Endothelial cell of umbilical vein (primary cell): ENCODE results near the gene OPCML. TPM values are rescaled to one million over a fixed set of nuclear protein-coding genes. Genes with fewer than 3 reads are reported as not detected.

Source experiments
- BruUV-seq: library from RNA; stranded (reverse); fragments of 400-500 nt; replicated peaks from 2 replicates; lab custom pipeline; 2021; lab: Mats Ljungman, UMichigan
- CTCF ChIA-PET: fragments of 300-600, 350-600 bp; sonication (Branson Sonifier 250); formaldehyde crosslinking; loops from one replicate; lab custom pipeline; 2021; ENCODE audit warnings: antibody characterized with exemption, inconsistent platforms; lab: Charles Lee
- POLR2A ChIA-PET: fragments of 300-600, 350-600 bp; sonication (Branson Sonifier 250); formaldehyde crosslinking; loops from one replicate; lab custom pipeline; 2021; ENCODE audit warnings: antibody characterized with exemption, inconsistent platforms; lab: Charles Lee
- DNase-seq: peaks from one replicate; pipeline ENCODE4 v3.0.0-alpha.2; 2011; ENCODE audit warnings: low read depth, low spot score
- FAIRE-seq: peaks from 2 replicates; lab custom pipeline; 2011; peaks lifted over from hg19 to GRCh38; lab: Jason Lieb, UNC
- H2AFZ ChIP-seq: 2 replicates; pipeline ENCODE4 v1.6.0; 2012; ENCODE audit warnings: low read depth, low read length, control low read depth, inconsistent platforms
- H3K27ac ChIP-seq: 2 replicates; pipeline ENCODE4 v1.5.1; 2011; ENCODE audit warnings: low read depth, mild to moderate bottlenecking, control low read depth, low read length, moderate library complexity; ENCODE audit not compliant: insufficient read depth
- H3K27me3 ChIP-seq, 2 experiments: 2 replicates each; pipeline versions ENCODE4 v1.6.0 to v1.6.1; 2011; ENCODE audit warnings: low read length in 2 of 2, mixed read lengths in 1 of 2; ENCODE audit not compliant: control insufficient read depth in 2 of 2, insufficient read depth in 2 of 2
- H3K36me3 ChIP-seq, 2 experiments: 2 replicates in 1 of 2; 3 replicates in 1 of 2; pipeline ENCODE4 v1.5.1; 2011; ENCODE audit warnings: low read length in 2 of 2, mild to moderate bottlenecking in 1 of 2, moderate library complexity in 1 of 2; ENCODE audit not compliant: control insufficient read depth in 2 of 2, insufficient read depth in 2 of 2; ENCODE audit errors: extremely low read depth in 1 of 2
- H3K4me1 ChIP-seq: 3 replicates; pipeline ENCODE4 v1.5.1; 2011; ENCODE audit warnings: mild to moderate bottlenecking, low read length; ENCODE audit not compliant: control insufficient read depth, insufficient read depth; ENCODE audit errors: extremely low read depth
- H3K4me2 ChIP-seq: 2 replicates; pipeline ENCODE4 v1.6.1; 2011; ENCODE audit warnings: low read length, control low read depth, mixed read lengths; ENCODE audit not compliant: insufficient read depth
- H3K4me3 ChIP-seq, 3 experiments: fragments of 200-600 bp in 1 of 3; sonication (generic), shearing (Covaris generic) in 1 of 3; replicated peaks in 1 of 3; 2 replicates each; pipeline ENCODE4 v1.5.1; 2011 to 2016; ENCODE audit warnings: control low read depth in 3 of 3, low read length in 3 of 3, mild to moderate bottlenecking in 2 of 3, inconsistent platforms in 1 of 3, low read depth in 1 of 3, moderate library complexity in 1 of 3; ENCODE audit not compliant: insufficient read depth in 1 of 3
- H3K79me2 ChIP-seq: 2 replicates; pipeline ENCODE4 v1.6.0; 2012; ENCODE audit warnings: low read length, inconsistent platforms; ENCODE audit not compliant: control insufficient read depth, insufficient read depth
- H3K9ac ChIP-seq: replicated peaks from 2 replicates; pipeline ENCODE3; 2011; ENCODE audit warnings: low read length, control low read depth; ENCODE audit not compliant: insufficient read depth; ENCODE audit errors: extremely low read depth
- H3K9me1 ChIP-seq: replicated peaks from 3 replicates; pipeline ENCODE4 v1.6.0; 2011; ENCODE audit warnings: mild to moderate bottlenecking, low read length; ENCODE audit not compliant: control insufficient read depth, insufficient read depth; ENCODE audit errors: extremely low read depth
- H3K9me3 ChIP-seq: replicated peaks from 2 replicates; pipeline ENCODE4 v1.5.1; 2012; ENCODE audit warnings: low read length, inconsistent platforms; ENCODE audit not compliant: control insufficient read depth, insufficient read depth
- H4K20me1 ChIP-seq: replicated peaks from 2 replicates; pipeline ENCODE3; 2011; ENCODE audit warnings: mild to moderate bottlenecking, low read length; ENCODE audit not compliant: control insufficient read depth, insufficient read depth; ENCODE audit errors: extremely low read depth
- EZH2 ChIP-seq: IDR thresholded peaks from 2 replicates; pipeline ENCODE4 v1.6.1; 2012; ENCODE audit warnings: borderline replicate concordance, low read depth, mild to moderate bottlenecking, moderate library complexity, low read length, inconsistent platforms; ENCODE audit not compliant: severe bottlenecking
- GATA2 ChIP-seq: IDR thresholded peaks from 2 replicates; pipeline ENCODE4 v1.7.0; 2011; ENCODE audit warnings: low read depth, mild to moderate bottlenecking, moderate library complexity, mixed read lengths, low read length; ENCODE audit not compliant: insufficient read length, insufficient read depth
- JUN ChIP-seq: IDR thresholded peaks from 2 replicates; pipeline ENCODE4 v1.6.1; 2011; ENCODE audit warnings: borderline replicate concordance, low read depth; ENCODE audit not compliant: insufficient read length, insufficient read depth
- dilution Hi-C: fragments of 300-500 bp; cut with MboI; formaldehyde crosslinking; loops from one replicate; pipeline ENCODE4 v1.15.0; 2019; ENCODE audit warnings: low sequenced_read_pairs; ENCODE audit not compliant: extremely low pct_ligation_motif_present
- intact Hi-C: fragments of 100-400 bp; cut with micrococcal nuclease; formaldehyde crosslinking; loops from one replicate; pipeline ENCODE4 v1.10.0; 2022
- polyA plus RNA-seq, 4 experiments: library from polyadenylated mRNA; depleted of rRNA in 3 of 4; stranded (reverse) in 3 of 4; unstranded in 1 of 4; fragments of >200 nt; gene quantifications; 2 replicates each; pipeline versions ENCODE4 v1.2.1 to v1.2.3, GENCODE V29; 2011 to 2012; ENCODE audit warnings: missing spikeins in 1 of 4
- total RNA-seq: library from RNA; stranded (reverse); gene quantifications from 2 replicates; pipeline ENCODE4 v1.2.3, GENCODE V29; 2021
- TF ChIP-seq, protein P1 (sequence below): IDR thresholded peaks from 2 replicates; pipeline ENCODE4 v1.6.1; 2011; ENCODE audit not compliant: insufficient read depth, insufficient read length
- TF ChIP-seq, protein P2 (sequence below), 2 donors: IDR thresholded peaks; 1 replicate in 1 of 2; 2 replicates in 1 of 2; pipeline ENCODE4 v1.5.1; 2011; ENCODE audit warnings: low read length in 2 of 2, mild to moderate bottlenecking in 2 of 2, moderate library complexity in 2 of 2, control low read depth in 1 of 2, inconsistent platforms in 1 of 2, low read depth in 1 of 2; ENCODE audit not compliant: insufficient read depth in 1 of 2; ENCODE audit errors: extremely low read depth in 1 of 2

OPCML gene
- total and polyA plus RNA-seq, 2 donors (not counting 3 experiments of a cell fraction or from before 2014, with no cell fraction given): not detected

DNA sequence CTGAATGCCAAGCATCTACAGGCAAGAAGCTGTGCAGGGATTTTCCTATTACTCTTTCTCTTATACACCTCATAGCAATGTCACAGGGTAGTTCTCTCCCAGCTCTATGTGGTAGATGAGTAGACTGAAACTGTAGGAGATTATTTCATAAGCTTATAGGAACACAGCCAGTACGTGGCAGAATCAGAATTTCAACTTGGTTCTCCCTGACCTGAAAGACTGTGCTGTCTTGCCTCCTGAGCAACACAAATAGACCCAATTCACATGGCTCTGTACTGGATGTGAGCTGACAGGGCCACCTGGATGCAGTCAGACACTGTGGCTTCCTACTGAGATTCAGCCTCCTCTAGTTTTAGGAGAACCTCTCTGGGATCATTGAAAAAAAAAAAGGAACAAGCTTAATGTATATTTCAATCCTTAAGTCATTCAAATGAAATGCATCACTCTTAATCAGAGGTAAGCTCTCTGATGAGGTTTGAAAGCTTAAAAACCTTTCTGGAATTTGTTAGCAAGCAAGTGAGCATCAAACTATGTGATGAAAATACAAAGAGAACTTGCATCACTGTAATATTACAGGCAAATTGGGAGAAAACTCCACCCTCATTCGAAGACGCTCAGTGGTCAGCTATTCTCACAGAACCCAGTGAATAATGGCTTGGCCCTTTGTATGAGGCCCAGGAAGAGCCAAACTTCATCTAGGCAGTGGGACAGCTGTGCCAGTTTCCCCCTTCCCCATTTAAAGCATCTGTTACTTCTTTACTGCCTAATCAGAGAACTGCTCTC is 1122.5 kb downstream of the OPCML start:
- Histone ChIP-seq H3K4me3 (no peak overlapping the region), H3K9ac (no peak overlapping the region), H4K20me1 (no peaks in the 10 kb centered on the region), H3K36me3 (no peaks in the 10 kb centered on the region), H3K4me1 (no peaks in the 10 kb centered on the region), H3K27me3 (no peaks in the 10 kb centered on the region), H3K9me1 (no peaks in the 10 kb centered on the region), H2AFZ (no peak overlapping the region), H3K79me2 (no peaks in the 10 kb centered on the region), H3K4me2 (no peak overlapping the region), H3K27ac (no peak overlapping the region), H3K9me3 (peaks cover 4% of the 10 kb centered on the region)
- no peak for FAIRE-seq
- no TSS peak for BruUV-seq
- no peak for DNase-seq
- TF ChIP-seq GATA2: no peak
- TF ChIP-seq, protein P1, sequence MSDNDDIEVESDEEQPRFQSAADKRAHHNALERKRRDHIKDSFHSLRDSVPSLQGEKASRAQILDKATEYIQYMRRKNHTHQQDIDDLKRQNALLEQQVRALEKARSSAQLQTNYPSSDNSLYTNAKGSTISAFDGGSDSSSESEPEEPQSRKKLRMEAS: no peak
- no peak for TF ChIP-seq EZH2
- TF ChIP-seq, protein P2, sequence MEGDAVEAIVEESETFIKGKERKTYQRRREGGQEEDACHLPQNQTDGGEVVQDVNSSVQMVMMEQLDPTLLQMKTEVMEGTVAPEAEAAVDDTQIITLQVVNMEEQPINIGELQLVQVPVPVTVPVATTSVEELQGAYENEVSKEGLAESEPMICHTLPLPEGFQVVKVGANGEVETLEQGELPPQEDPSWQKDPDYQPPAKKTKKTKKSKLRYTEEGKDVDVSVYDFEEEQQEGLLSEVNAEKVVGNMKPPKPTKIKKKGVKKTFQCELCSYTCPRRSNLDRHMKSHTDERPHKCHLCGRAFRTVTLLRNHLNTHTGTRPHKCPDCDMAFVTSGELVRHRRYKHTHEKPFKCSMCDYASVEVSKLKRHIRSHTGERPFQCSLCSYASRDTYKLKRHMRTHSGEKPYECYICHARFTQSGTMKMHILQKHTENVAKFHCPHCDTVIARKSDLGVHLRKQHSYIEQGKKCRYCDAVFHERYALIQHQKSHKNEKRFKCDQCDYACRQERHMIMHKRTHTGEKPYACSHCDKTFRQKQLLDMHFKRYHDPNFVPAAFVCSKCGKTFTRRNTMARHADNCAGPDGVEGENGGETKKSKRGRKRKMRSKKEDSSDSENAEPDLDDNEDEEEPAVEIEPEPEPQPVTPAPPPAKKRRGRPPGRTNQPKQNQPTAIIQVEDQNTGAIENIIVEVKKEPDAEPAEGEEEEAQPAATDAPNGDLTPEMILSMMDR (IDR thresholded peaks at IDR 0.05; ENCODE audit: extremely low read depth in 1 of 2, insufficient read depth in 1 of 2, low read depth in 1 of 2, low read length in 2 of 2): no peak
- no peak for TF ChIP-seq JUN
- ChIA-PET CTCF (no interaction called here), POLR2A (no interaction called here)
- dilution Hi-C loops (no loop called here), intact Hi-C loops (no loop called here)
